ENCODE measurements around the gene ACOT6.

The ACOT6 gene

GRCh38 chr14:73663548-73664212 lies 51.4 kb downstream of the ACOT6 start:
- Histone ChIP-seq H3K27ac (replicated peaks) (no peak overlapping the region), H3K27me3 (ENCODE audit: insufficient read depth, poor library complexity, severe bottlenecking) (no peaks in the 10 kb centered on the region), H3K4me3 (replicated peaks; ENCODE audit: insufficient read depth, low read length) (no peak overlapping the region)
- DNase-seq (ENCODE audit: low read depth in 1 of 2, low spot score in 1 of 2): no peak
- no peak for TF ChIP-seq GABPA (IDR thresholded peaks at IDR 0.05; ENCODE audit: low read depth)
- TF ChIP-seq CTCF (IDR thresholded peaks at IDR 0.05; ENCODE audit: insufficient read depth, low read length): no peak
- no peak for TF ChIP-seq POLR2AphosphoS5 (IDR thresholded peaks at IDR 0.05; ENCODE audit: low read depth)
- TF ChIP-seq SPI1 (IDR thresholded peaks at IDR 0.05; ENCODE audit: borderline replicate concordance, low read depth): no peak
- TF ChIP-seq REST (IDR thresholded peaks at IDR 0.05; ENCODE audit: insufficient replicate concordance, low read depth): no peak

GRCh38 chr14:73665130-73665529 lies 52.8 kb downstream of the ACOT6 start:
- Histone ChIP-seq H3K27me3 (ENCODE audit: insufficient read depth, poor library complexity, severe bottlenecking) (no peaks in the 10 kb centered on the region), H3K27ac (replicated peaks) (no peak overlapping the region)
- TF ChIP-seq GABPA (IDR thresholded peaks at IDR 0.05; ENCODE audit: low read depth): no peak
- no peak for TF ChIP-seq SPI1 (IDR thresholded peaks at IDR 0.05; ENCODE audit: borderline replicate concordance, low read depth)
- TF ChIP-seq POLR2AphosphoS5 (IDR thresholded peaks at IDR 0.05; ENCODE audit: low read depth): no peak
- TF ChIP-seq REST (IDR thresholded peaks at IDR 0.05; ENCODE audit: insufficient replicate concordance, low read depth): no peak
- TF ChIP-seq CTCF (IDR thresholded peaks at IDR 0.05; ENCODE audit: insufficient read depth, low read length): no peak

GRCh38 chr14:73666583-73666982 lies 54.3 kb downstream of the ACOT6 start:
- no peak for TF ChIP-seq SPI1 (IDR thresholded peaks at IDR 0.05; ENCODE audit: borderline replicate concordance, low read depth)
- TF ChIP-seq POLR2AphosphoS5 (IDR thresholded peaks at IDR 0.05; ENCODE audit: low read depth): no peak
- TF ChIP-seq CTCF (IDR thresholded peaks at IDR 0.05; ENCODE audit: insufficient read depth, low read length): no peak
- TF ChIP-seq REST (IDR thresholded peaks at IDR 0.05; ENCODE audit: insufficient replicate concordance, low read depth): no peak
- TF ChIP-seq GABPA (IDR thresholded peaks at IDR 0.05; ENCODE audit: low read depth): no peak
- no peak overlapping the region for H3K4me3 ChIP-seq (replicated peaks; ENCODE audit: insufficient read depth, low read length)
- no peak overlapping the region for H3K27ac ChIP-seq (replicated peaks)
- no peaks in the 10 kb centered on the region for H3K27me3 ChIP-seq (ENCODE audit: insufficient read depth, poor library complexity, severe bottlenecking)
- DNase-seq (ENCODE audit: low read depth in 1 of 2, low spot score in 1 of 2): no peak

More at GRCh38 chr14:73665130-73665529, 52.8 kb downstream of the ACOT6 start:
- DNase-seq (ENCODE audit: low read depth in 1 of 2, low spot score in 1 of 2): no peak
- H3K4me3 ChIP-seq (replicated peaks; ENCODE audit: insufficient read depth, low read length): no peak overlapping the region

All from HL-60 (cell line).